AG09309 (cell line): ENCODE measurements around the gene SFMBT2.

Experiments
- DNase-seq: peaks from one replicate; pipeline ENCODE4 v3.0.0-alpha.2; 2010; ENCODE audit warnings: low read depth
- H3K4me3 ChIP-seq: 2 replicates; pipeline ENCODE4 v1.5.1; 2011; ENCODE audit warnings: mild to moderate bottlenecking, low read depth, low read length, moderate library complexity; ENCODE audit not compliant: control insufficient read depth
- CTCF ChIP-seq: IDR thresholded peaks from 2 replicates; pipeline ENCODE4 v1.5.1; 2011; ENCODE audit warnings: mild to moderate bottlenecking, low read depth, low read length, inconsistent platforms; ENCODE audit not compliant: insufficient read depth, control insufficient read depth; ENCODE audit errors: missing control alignments

Gene SFMBT2

GRCh38 chr10:7306147-7306546, 104.7 kb downstream of the SFMBT2 start:
- no peak overlapping the region for H3K4me3 ChIP-seq
- no peak for DNase-seq
- no peak for TF ChIP-seq CTCF

- no peak for DNase-seq
- no peak overlapping the region for H3K4me3 ChIP-seq
- TF ChIP-seq CTCF = no peak
Observed at GRCh38 chr10:7305053-7305452, 105.8 kb downstream of the SFMBT2 start.

- no peak for TF ChIP-seq CTCF
- no peak for DNase-seq
- no peak overlapping the region for H3K4me3 ChIP-seq
Observed at GRCh38 chr10:7304110-7304509, 106.7 kb downstream of the SFMBT2 start.

GRCh38 chr10:7302930-7303557, 107.8 kb downstream of the SFMBT2 start:
- DNase-seq = no peak
- no peak for TF ChIP-seq CTCF

GRCh38 chr10:7302392-7302906, 108.4 kb downstream of the SFMBT2 start:
- no peak for DNase-seq
- H3K4me3 ChIP-seq = no peak overlapping the region
- no peak for TF ChIP-seq CTCF

More at GRCh38 chr10:7302930-7303557, 107.8 kb downstream of the SFMBT2 start:
- H3K4me3 ChIP-seq = no peak overlapping the region

- H3K4me3 ChIP-seq = no peak overlapping the region
- TF ChIP-seq CTCF = no peak
- DNase-seq = no peak
Observed at GRCh38 chr10:7301006-7301778, 109.6 kb downstream of the SFMBT2 start.
